ENCODE measurements around the gene PDE8B.
A peak's percentile ranks its signal among the peaks of the same experiment; 100 is the strongest.
"Not testable (repeated sequence)": the region's sequence is repeated elsewhere in the genome, so short reads cannot be mapped to it uniquely, and the experiment has no call there.

PDE8B gene

DNA sequence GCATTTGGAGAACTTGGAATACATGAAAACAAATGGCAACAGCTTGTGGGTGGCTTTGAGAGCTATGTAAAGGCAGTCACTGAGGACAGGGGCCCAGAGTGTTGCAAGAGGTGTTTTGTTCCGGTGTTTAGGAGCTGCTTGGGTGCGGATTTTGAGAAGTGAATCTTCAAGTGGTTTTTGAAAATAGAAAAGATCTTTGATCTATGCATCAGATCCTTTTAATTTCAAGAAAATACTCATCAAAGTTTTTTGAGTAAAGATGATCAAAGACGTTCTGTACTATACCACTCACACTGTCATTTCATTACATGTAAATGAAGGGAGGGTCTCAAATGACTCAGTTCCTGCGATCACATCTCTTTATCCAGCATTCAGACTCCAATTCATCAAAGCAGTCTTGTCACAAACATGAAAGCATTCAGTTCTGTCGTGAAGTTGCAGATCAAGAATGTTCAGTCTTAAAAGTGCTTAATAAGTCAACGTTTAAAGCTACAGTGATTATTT, 169.1 kb downstream of the PDE8B start:
- H3K4me3 ChIP-seq (ENCODE audit: low read depth, low read length) = no peak overlapping the region
- no peak for DNase-seq (ENCODE audit: low read depth)
- TF ChIP-seq CTCF (IDR thresholded peaks at IDR 0.05; ENCODE audit: control insufficient read depth, extremely low read depth, insufficient read depth) = no peak

GRCh38 chr5:77380636-77381035, 170.2 kb downstream of the PDE8B start:
- TF ChIP-seq CTCF (IDR thresholded peaks at IDR 0.05; ENCODE audit: control insufficient read depth, extremely low read depth, insufficient read depth) = no peak
- no peak overlapping the region for H3K4me3 ChIP-seq (ENCODE audit: low read depth, low read length)
- no peak for DNase-seq (ENCODE audit: low read depth)

- not testable (repeated sequence) for DNase-seq (ENCODE audit: low read depth)
Measured at GRCh38 chr5:77383336-77383735, 172.9 kb downstream of the PDE8B start.

GRCh38 chr5:77386340-77386739, 175.9 kb downstream of the PDE8B start:
- H3K4me3 ChIP-seq (ENCODE audit: low read depth, low read length); DNase-seq (ENCODE audit: low read depth): not testable (repeated sequence)

More at GRCh38 chr5:77383336-77383735, 172.9 kb downstream of the PDE8B start:
- not testable (repeated sequence) for H3K4me3 ChIP-seq (ENCODE audit: low read depth, low read length)

DNA sequence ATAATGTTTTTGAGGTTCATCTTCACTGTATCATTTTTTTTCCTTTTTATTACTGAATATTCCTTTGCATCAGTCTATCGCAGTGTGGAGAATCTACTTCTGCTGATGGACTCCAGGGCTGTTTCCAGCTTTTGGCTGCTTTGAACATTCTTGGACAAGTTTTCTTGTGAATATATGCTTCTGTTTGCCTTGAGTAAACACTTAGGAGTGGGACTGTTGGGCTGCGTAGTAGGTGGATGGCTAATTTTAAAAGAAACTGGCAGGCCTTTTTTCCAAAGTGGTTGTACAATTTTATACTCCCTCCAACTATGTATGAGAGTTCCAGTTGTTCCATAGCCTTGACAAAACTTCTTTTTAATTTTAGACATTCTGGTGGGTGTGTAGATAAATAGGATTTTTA, 179.3 kb downstream of the PDE8B start:
- DNase-seq (ENCODE audit: low read depth) = peak; percentile 31
- TF ChIP-seq CTCF (IDR thresholded peaks at IDR 0.05; ENCODE audit: control insufficient read depth, extremely low read depth, insufficient read depth) = no peak
- H3K4me3 ChIP-seq (ENCODE audit: low read depth, low read length) = no peak overlapping the region

GRCh38 chr5:77390221-77390620, 179.7 kb downstream of the PDE8B start:
- TF ChIP-seq CTCF (IDR thresholded peaks at IDR 0.05; ENCODE audit: control insufficient read depth, extremely low read depth, insufficient read depth) = no peak
- DNase-seq (ENCODE audit: low read depth) = no peak

DNA sequence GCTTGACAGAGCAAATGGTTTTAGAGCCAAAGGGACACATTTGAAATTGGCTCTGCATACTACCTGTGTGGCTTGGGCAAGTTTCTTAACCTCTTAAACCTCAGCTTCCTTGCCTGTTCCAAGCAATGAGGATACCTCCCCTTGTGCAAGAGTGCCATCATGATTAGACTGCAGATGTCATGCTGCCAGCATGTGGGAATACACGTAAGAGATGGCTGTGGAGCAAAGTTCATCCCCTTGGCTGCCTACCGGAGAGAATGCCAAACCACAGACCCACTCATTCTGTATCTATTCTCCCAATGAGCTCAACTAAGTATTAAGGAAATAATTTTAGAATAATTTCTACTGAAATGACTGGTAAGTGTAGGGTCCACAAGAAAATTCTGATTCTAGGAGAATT, 180.3 kb downstream of the PDE8B start:
- H3K4me3 ChIP-seq (ENCODE audit: low read depth, low read length) = no peak overlapping the region
- no peak for DNase-seq (ENCODE audit: low read depth)
- TF ChIP-seq CTCF (IDR thresholded peaks at IDR 0.05; ENCODE audit: control insufficient read depth, extremely low read depth, insufficient read depth) = no peak

More at GRCh38 chr5:77390221-77390620, 179.7 kb downstream of the PDE8B start:
- no peak overlapping the region for H3K4me3 ChIP-seq (ENCODE audit: low read depth, low read length)

DNA sequence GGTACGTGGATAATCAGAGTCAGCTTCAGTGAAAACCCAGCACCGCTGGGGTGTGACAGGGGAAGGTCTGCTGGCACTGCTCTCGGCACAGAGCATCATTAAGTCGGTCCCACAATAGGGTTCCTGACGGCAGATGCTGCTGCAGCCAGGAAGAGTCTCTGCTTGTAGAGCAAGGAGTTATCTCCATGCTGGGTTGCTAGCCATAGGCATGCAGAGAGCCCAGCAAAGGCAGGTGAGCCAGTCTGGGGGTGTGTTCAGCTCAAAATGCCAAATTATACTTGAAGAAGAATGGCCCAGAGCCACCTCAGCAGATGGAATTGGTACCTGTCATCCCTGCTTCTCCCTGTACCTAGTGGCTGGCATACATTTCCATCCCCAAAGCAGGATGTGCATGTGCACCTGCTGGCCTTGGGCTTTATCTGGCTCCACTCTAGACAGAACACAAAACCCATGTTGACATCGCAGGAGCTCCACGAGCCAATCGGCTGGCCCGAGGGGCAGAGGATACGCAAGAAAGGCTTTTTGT, 180.8 kb downstream of the PDE8B start:
- no peak overlapping the region for H3K4me3 ChIP-seq (ENCODE audit: low read depth, low read length)
- no peak for TF ChIP-seq CTCF (IDR thresholded peaks at IDR 0.05; ENCODE audit: control insufficient read depth, extremely low read depth, insufficient read depth)
- DNase-seq (ENCODE audit: low read depth) = no peak

Data from LNCaP clone FGC (cell line).